NCI-H2107 (cell line): Measurements from ENCODE around the gene CPA5.
A peak's percentile ranks its signal among the peaks of the same experiment; 100 is the strongest.
"Not testable (repeated sequence)": the region's sequence is repeated elsewhere in the genome, so short reads cannot be mapped to it uniquely, and the experiment has no call there.

Experiments used
- DNase-seq: peaks from one replicate; lab custom pipeline; 2025; lab: John Stamatoyannopoulos, UW

The CPA5 gene

GRCh38 chr7:130344271-130344866, at the start of gene CPA5:
CPA5 (plus strand) TSS chr7:130344816; CDS start chr7:130346486, 1,670 bp downstream.
- DNase-seq = no peak

- DNase-seq = no peak
These were observed 48.2 kb upstream of the CPA5 start for GRCh38 chr7:130296221-130296951.

GRCh38 chr7:130297628-130298543, 46.7 kb upstream of the CPA5 start:
- peak; percentile 15 for DNase-seq

- DNase-seq = no peak
These were observed 45.9 kb upstream of the CPA5 start for GRCh38 chr7:130298544-130299326.

GRCh38 chr7:130299866-130300265, 44.8 kb upstream of the CPA5 start:
- no peak for DNase-seq

- DNase-seq = no peak
These were observed 43.1 kb upstream of the CPA5 start for GRCh38 chr7:130301501-130302020.

- DNase-seq = no peak
These were observed 42.0 kb upstream of the CPA5 start for GRCh38 chr7:130302649-130303048.

- no peak for DNase-seq
These were observed 41.5 kb upstream of the CPA5 start for GRCh38 chr7:130303127-130303526.

- DNase-seq = no peak
These were observed 41.1 kb upstream of the CPA5 start for GRCh38 chr7:130303551-130303950.

GRCh38 chr7:130303982-130304381, 40.6 kb upstream of the CPA5 start:
- no peak for DNase-seq

GRCh38 chr7:130304878-130305277, 39.7 kb upstream of the CPA5 start:
- DNase-seq = no peak

- DNase-seq = no peak
These were observed 39.1 kb upstream of the CPA5 start for GRCh38 chr7:130305433-130306042.

GRCh38 chr7:130309986-130310385, 34.6 kb upstream of the CPA5 start:
- no peak for DNase-seq

- no peak for DNase-seq
These were observed 30.3 kb upstream of the CPA5 start for GRCh38 chr7:130314305-130314704.

GRCh38 chr7:130319541-130319940, 25.1 kb upstream of the CPA5 start:
- DNase-seq = no peak

GRCh38 chr7:130321542-130322229, 22.9 kb upstream of the CPA5 start:
- DNase-seq = not testable (repeated sequence)

- no peak for DNase-seq
These were observed 22.0 kb upstream of the CPA5 start for GRCh38 chr7:130322615-130323014.

- no peak for DNase-seq
These were observed 20.2 kb upstream of the CPA5 start for GRCh38 chr7:130324306-130324943.

GRCh38 chr7:130329681-130330080, 14.9 kb upstream of the CPA5 start:
- no peak for DNase-seq
